HEK293 (cell line): Measurements from ENCODE around the gene PKNOX2.

Experiments
- CTCF ChIA-PET: fragments of 350-600 bp; formaldehyde crosslinking; extraction: SDS; loops from one replicate; lab custom pipeline; 2021; ENCODE audit warnings: antibody characterized with exemption; lab: Yijun Ruan, JAX
- POLR2A ChIA-PET: fragments of 300-600 bp; formaldehyde crosslinking; extraction: SDS; loops from one replicate; lab custom pipeline; 2020; ENCODE audit warnings: antibody characterized with exemption, inconsistent platforms; lab: Yijun Ruan, JAX
- H3K27ac ChIP-seq: fragments of 200-500 bp; sonication (Bioruptor generic); 2 replicates; pipeline ENCODE4 v1.5.1; 2014; ENCODE audit warnings: low read depth, low read length, control low read depth, inconsistent platforms; ENCODE audit errors: extremely low read depth
- H3K36me3 ChIP-seq, 2 experiments: fragments of 200-500 bp in 1 of 2; sonication (Bioruptor generic) in 1 of 2; 1 replicate in 1 of 2; 2 replicates in 1 of 2; pipeline ENCODE4 v1.5.1; 2014 to 2017; ENCODE audit warnings: inconsistent platforms in 2 of 2, low read length in 2 of 2; ENCODE audit not compliant: control insufficient read depth in 2 of 2, insufficient read depth in 1 of 2
- H3K4me1 ChIP-seq: fragments of 200-500 bp; sonication (Bioruptor generic); 2 replicates; pipeline ENCODE4 v1.5.1; 2014; ENCODE audit warnings: mild to moderate bottlenecking, low read length, inconsistent platforms; ENCODE audit not compliant: control insufficient read depth, insufficient read depth
- H3K4me3 ChIP-seq: 2 replicates; pipeline ENCODE4 v1.5.1; 2011; ENCODE audit warnings: low read depth, mild to moderate bottlenecking, control low read depth, low read length, moderate library complexity
- H3K9me3 ChIP-seq: fragments of 200-500 bp; sonication (Bioruptor generic); 2 replicates; pipeline ENCODE4 v1.5.1; 2014; ENCODE audit warnings: low read depth, low read length, inconsistent platforms; ENCODE audit not compliant: control insufficient read depth, insufficient read depth
- FEZF1 ChIP-seq: fragments of 450-650 bp; formaldehyde crosslinking; IDR thresholded peaks from 2 replicates; pipeline ENCODE4 v1.5.1; 2016; ENCODE audit warnings: missing biosample characterization, missing genetic modification characterization
- KLF9 ChIP-seq: fragments of 450-650 bp; formaldehyde crosslinking; IDR thresholded peaks from 2 replicates; pipeline ENCODE4 v1.5.1; 2016; ENCODE audit warnings: missing biosample characterization, missing genetic modification characterization, low read depth
- PRDM4 ChIP-seq: fragments of 450-650 bp; formaldehyde crosslinking; IDR thresholded peaks from 2 replicates; pipeline ENCODE4 v1.5.1; 2017; ENCODE audit warnings: missing biosample characterization, missing genetic modification characterization
- SETDB1 ChIP-seq: IDR thresholded peaks from one replicate; pipeline ENCODE4 v1.6.1; 2017; ENCODE audit warnings: mild to moderate bottlenecking, low read length, moderate library complexity, mixed read lengths; ENCODE audit not compliant: insufficient read length
- YY2 ChIP-seq: fragments of 450-650 bp; formaldehyde crosslinking; IDR thresholded peaks from 2 replicates; pipeline ENCODE4 v1.5.1; 2016; ENCODE audit warnings: missing biosample characterization, missing genetic modification characterization
- ZBTB20 ChIP-seq: fragments of 450-650 bp; formaldehyde crosslinking; IDR thresholded peaks from 2 replicates; pipeline ENCODE4 v1.5.1; 2016; ENCODE audit warnings: missing biosample characterization, missing genetic modification characterization
- ZBTB21 ChIP-seq: fragments of 450-650 bp; formaldehyde crosslinking; IDR thresholded peaks from 2 replicates; pipeline ENCODE4 v1.5.1; 2017; ENCODE audit warnings: missing biosample characterization, missing genetic modification characterization
- ZNF169 ChIP-seq: fragments of 450-650 bp; formaldehyde crosslinking; IDR thresholded peaks from 2 replicates; pipeline ENCODE4 v1.5.1; 2016; ENCODE audit warnings: missing biosample characterization, missing genetic modification characterization
- ZNF335 ChIP-seq: fragments of 450-650 bp; formaldehyde crosslinking; conservative IDR thresholded peaks from 2 replicates; pipeline ENCODE4 v1.5.1; 2016; ENCODE audit warnings: missing biosample characterization, missing genetic modification characterization
- ZNF37A ChIP-seq: fragments of 450-650 bp; IDR thresholded peaks from 2 replicates; pipeline ENCODE4 v1.5.1; 2018; ENCODE audit warnings: missing biosample characterization, missing genetic modification characterization
- ZNF48 ChIP-seq: fragments of 450-650 bp; formaldehyde crosslinking; IDR thresholded peaks from 2 replicates; pipeline ENCODE4 v1.5.1; 2016; ENCODE audit warnings: missing biosample characterization, missing genetic modification characterization
- ZNF623 ChIP-seq: fragments of 450-650 bp; formaldehyde crosslinking; IDR thresholded peaks from 2 replicates; pipeline ENCODE4 v1.5.1; 2016; ENCODE audit warnings: missing biosample characterization, missing genetic modification characterization
- ZNF677 ChIP-seq: fragments of 450-650 bp; IDR thresholded peaks from 2 replicates; pipeline ENCODE4 v1.5.0; 2018; ENCODE audit warnings: missing biosample characterization, mild to moderate bottlenecking, missing genetic modification characterization, moderate library complexity
- ZNF704 ChIP-seq: fragments of 450-650 bp; formaldehyde crosslinking; IDR thresholded peaks from 2 replicates; pipeline ENCODE4 v1.5.1; 2016; ENCODE audit warnings: missing biosample characterization, missing genetic modification characterization
- ZNF707 ChIP-seq: fragments of 450-650 bp; formaldehyde crosslinking; IDR thresholded peaks from 2 replicates; pipeline ENCODE4 v1.5.1; 2016; ENCODE audit warnings: missing biosample characterization, missing genetic modification characterization
- ZNF777 ChIP-seq: fragments of 450-650 bp; formaldehyde crosslinking; IDR thresholded peaks from 2 replicates; pipeline ENCODE4 v1.5.1; 2017; ENCODE audit warnings: missing biosample characterization, missing genetic modification characterization, borderline replicate concordance
- ZNF791 ChIP-seq: fragments of 450-650 bp; formaldehyde crosslinking; IDR thresholded peaks from 2 replicates; pipeline ENCODE4 v1.5.1; 2016; ENCODE audit warnings: missing biosample characterization, missing genetic modification characterization
- TF ChIP-seq, protein P1 (sequence below): fragments of 450-650 bp; formaldehyde crosslinking; IDR thresholded peaks from 2 replicates; pipeline ENCODE4 v1.5.1; 2016; ENCODE audit warnings: missing biosample characterization, missing genetic modification characterization
- TF ChIP-seq, protein P2 (sequence below): fragments of 450-650 bp; formaldehyde crosslinking; optimal IDR thresholded peaks from 2 replicates; pipeline ENCODE3; 2016; ENCODE audit warnings: missing biosample characterization, mild to moderate bottlenecking, missing genetic modification characterization

The PKNOX2 gene

GRCh38 chr11:125313271-125314219 lies 149.0 kb downstream of the PKNOX2 start:
- TF ChIP-seq SETDB1: no peak
- no peak for TF ChIP-seq YY2 (tag by site-specific recombination)
- TF ChIP-seq ZNF623: no peak
- no peak for TF ChIP-seq ZNF48
- no peak for TF ChIP-seq ZNF777 (tag by site-specific recombination)
- TF ChIP-seq ZNF37A: no peak
- TF ChIP-seq, protein P1, sequence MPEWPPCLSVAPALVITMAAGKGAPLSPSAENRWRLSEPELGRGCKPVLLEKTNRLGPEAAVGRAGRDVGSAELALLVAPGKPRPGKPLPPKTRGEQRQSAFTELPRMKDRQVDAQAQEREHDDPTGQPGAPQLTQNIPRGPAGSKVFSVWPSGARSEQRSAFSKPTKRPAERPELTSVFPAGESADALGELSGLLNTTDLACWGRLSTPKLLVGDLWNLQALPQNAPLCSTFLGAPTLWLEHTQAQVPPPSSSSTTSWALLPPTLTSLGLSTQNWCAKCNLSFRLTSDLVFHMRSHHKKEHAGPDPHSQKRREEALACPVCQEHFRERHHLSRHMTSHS (tag by site-specific recombination): no peak
- Histone ChIP-seq H3K9me3 (no peaks in the 10 kb centered on the region), H3K4me1 (no peaks in the 10 kb centered on the region), H3K27ac (no peak overlapping the region), H3K4me3 (no peak overlapping the region), H3K36me3 (no peaks in the 10 kb centered on the region)
- CTCF ChIA-PET: interaction anchor here (0.8 kb wide), 1 partner anchor 32 kb away, joined by 3 read pairs; no protein-coding TSS in a partner anchor
- POLR2A ChIA-PET: no interaction called here

DNA sequence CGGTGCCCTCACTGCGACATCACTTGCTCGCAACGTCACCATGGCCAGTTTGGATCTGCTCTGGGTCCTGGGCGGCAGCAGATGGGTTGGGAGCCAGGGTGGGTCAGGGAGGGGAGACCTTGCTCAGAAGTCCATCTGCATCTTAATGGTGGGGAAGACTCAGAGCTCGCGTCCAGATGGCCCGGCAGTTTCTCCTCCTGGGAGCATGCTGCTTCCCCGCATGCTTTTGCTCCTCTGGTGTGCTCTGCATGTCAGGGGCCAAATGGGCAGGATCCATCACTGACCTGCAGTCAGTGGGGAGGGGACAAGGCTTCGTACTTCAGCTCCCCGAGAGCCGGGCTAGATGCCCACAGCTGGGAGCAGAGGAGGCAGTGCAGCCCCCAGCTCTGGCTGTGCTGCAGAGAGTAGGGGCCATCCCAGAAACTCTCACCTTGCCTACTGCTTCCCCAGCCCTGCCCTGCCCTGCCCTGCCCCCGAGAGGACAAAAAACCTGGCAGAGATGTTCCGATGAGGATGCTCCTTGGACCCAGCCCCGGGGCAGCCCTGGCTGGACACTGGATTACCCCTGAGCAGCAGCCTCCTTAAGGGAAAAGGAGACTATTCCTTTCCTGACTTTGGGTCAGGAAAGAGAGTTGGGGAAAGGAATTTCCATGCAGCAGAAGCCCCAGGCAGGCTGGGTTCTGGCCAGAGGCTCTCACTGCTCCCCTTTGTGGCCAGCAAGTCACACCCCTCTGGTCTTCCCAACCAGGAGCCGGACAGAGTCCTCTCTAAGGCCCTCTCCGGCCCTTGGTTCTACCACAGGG lies 149.9 kb downstream of the PKNOX2 start:
- Histone ChIP-seq H3K4me1 (no peaks in the 10 kb centered on the region), H3K9me3 (no peaks in the 10 kb centered on the region), H3K36me3 (no peaks in the 10 kb centered on the region), H3K27ac (no peak overlapping the region), H3K4me3 (no peak overlapping the region)
- CTCF ChIA-PET: no interaction called here
- POLR2A ChIA-PET: no interaction called here
- TF ChIP-seq ZNF169 (tag by site-specific recombination) (no peak), ZNF677 (tag by site-specific recombination) (no peak), KLF9 (tag by site-specific recombination) (no peak), ZNF707 (no peak), ZBTB21 (tag by site-specific recombination) (no peak), PRDM4 (tag by site-specific recombination) (no peak), FEZF1 (tag by site-specific recombination) (no peak), ZNF335 (tag by site-specific recombination) (no peak), ZNF704 (tag by site-specific recombination) (no peak), ZNF791 (no peak), ZBTB20 (tag by site-specific recombination) (no peak)
- TF ChIP-seq, protein P2, sequence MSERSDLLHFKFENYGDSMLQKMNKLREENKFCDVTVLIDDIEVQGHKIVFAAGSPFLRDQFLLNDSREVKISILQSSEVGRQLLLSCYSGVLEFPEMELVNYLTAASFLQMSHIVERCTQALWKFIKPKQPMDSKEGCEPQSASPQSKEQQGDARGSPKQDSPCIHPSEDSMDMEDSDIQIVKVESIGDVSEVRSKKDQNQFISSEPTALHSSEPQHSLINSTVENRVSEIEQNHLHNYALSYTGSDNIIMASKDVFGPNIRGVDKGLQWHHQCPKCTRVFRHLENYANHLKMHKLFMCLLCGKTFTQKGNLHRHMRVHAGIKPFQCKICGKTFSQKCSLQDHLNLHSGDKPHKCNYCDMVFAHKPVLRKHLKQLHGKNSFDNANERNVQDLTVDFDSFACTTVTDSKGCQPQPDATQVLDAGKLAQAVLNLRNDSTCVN (tag by site-specific recombination): no peak
